SIG-M5 treated with dmso at 0.1 percent for 504 hours (cell line): ENCODE data around the gene DNAJC11.

Source experiments
- DNase-seq: peaks from one replicate; lab custom pipeline; 2025; ENCODE audit not compliant: unreplicated experiment; lab: John Stamatoyannopoulos, UW

The DNAJC11 gene

DNA sequence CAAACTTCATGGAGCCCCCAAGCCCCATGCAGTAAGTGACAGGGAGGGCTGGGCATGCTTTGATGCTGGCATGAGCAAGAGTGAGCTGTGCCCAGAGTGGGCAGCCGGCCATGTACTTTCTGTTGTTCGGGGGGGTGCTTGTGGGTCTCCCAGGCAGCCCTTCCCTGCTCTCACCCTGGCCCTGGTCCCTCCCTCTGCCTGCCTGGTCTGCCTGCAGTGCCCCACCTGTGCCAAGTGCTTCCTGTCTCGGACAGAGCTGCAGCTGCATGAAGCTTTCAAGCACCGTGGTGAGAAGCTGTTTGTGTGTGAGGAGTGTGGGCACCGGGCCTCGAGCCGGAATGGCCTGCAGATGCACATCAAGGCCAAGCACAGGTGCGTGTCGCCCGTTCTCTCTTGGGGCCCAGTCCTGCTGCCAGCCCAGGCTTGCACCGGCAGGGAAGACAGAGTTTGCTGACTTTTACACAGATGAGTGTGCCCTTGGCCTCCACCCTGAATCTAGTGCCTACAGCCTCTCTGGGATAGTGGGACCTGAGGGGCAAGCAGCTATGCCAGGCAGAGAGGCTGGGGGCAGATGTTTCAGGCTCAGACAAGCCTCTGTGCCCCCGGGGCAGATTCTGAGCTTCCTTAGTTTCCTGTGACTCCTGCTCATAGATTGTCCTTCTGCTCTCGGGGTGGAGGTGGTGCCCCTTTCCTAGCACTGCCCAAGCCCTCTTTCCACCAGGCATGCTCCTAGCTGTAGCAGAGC is 114.2 kb downstream of the DNAJC11 start:
- no peak for DNase-seq

DNA sequence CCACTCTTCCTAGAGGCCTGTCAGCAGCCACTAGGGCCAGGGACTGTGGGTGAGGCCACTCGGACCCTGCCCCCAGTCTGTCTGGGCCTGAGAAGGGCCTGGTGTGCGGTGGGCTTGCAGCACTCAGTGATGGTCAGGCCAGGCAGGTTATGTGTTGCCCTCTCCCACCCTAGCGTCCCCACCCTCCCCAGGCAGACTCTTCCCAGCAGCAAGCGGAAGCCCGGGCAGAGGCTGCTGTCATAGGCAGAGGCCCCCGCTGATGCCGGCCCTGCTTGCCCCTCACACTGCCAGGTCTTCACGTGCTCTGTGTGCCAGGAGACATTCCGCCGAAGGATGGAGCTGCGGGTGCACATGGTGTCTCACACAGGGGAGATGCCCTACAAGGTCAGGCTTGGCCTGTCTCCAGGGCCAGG is 115.2 kb downstream of the DNAJC11 start:
- DNase-seq: no peak

DNA sequence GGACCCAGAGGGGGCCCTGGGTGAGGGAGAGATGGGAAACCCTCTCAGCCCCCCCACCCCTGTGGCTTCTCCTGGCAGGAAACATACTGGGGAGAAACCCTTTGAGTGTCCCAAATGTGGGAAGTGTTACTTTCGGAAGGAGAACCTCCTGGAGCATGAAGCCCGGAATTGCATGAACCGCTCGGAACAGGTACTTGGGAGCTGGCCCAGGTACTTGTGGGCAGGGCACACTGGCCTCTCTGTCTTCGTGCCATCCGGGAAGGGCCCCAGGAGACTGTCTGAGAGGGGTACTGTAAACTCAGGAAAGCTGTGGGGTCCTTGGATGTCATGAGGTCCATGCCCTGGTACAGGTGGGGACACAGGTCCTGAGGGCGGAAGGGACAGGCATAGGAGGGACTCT is 115.8 kb downstream of the DNAJC11 start:
- DNase-seq: no peak

DNA sequence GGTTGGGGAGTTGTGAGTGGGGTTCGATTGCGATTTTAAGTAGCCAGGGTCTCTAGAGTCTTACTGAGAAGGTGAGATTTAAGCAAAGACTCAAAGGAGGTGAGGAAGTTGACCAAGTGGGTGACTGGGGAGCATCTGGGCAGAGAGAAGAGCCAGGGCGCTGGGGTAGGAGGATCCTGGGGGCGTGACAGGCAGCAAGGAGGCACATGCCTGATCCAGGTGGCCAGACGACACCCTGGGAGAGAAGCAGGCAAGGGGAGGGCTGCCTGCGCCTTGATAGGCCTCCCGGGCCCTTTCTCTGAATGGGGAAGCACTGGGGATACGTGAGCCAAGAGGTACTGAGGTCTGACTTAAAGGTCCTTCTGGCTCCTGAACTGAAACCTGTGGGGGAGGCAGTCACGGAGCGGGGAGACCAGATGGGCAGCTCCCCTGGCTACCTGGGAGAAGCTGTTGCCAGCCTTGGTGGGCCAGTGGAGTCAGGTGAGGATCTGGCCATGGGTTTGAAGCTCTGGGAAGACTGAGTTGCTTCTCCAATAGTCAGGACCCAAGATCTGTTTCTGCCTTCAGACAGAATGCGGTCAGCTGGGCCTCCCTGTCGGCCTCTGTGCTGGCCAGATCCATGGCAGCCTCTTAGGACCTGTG is 116.4 kb downstream of the DNAJC11 start:
- DNase-seq: no peak
